Esophagus muscularis mucosa (tissue), 4 donors: Measurements from ENCODE around the gene MOCS3.

Experiments
- EP300 ChIP-seq: sonication (generic); formaldehyde crosslinking; IDR thresholded peaks from one replicate; pipeline ENCODE4 v1.6.1; 2017; ENCODE audit warnings: antibody characterized with exemption
- POLR2A ChIP-seq: fragments of 450-650 bp; IDR thresholded peaks from one replicate; pipeline ENCODE4 v1.6.1; 2017; ENCODE audit warnings: antibody characterized with exemption, moderate library complexity, mild to moderate bottlenecking, low read depth
- TF ChIP-seq, protein P1 (sequence below), 3 experiments: fragments of 200-600 bp in 2 of 3; fragments of 450-650 bp in 1 of 3; sonication (generic) in 2 of 3; IDR thresholded peaks; one replicate each; pipeline ENCODE4 v1.5.1; 2017 to 2019; ENCODE audit warnings: antibody characterized with exemption in 3 of 3, mild to moderate bottlenecking in 2 of 3, moderate library complexity in 1 of 3

DNA sequence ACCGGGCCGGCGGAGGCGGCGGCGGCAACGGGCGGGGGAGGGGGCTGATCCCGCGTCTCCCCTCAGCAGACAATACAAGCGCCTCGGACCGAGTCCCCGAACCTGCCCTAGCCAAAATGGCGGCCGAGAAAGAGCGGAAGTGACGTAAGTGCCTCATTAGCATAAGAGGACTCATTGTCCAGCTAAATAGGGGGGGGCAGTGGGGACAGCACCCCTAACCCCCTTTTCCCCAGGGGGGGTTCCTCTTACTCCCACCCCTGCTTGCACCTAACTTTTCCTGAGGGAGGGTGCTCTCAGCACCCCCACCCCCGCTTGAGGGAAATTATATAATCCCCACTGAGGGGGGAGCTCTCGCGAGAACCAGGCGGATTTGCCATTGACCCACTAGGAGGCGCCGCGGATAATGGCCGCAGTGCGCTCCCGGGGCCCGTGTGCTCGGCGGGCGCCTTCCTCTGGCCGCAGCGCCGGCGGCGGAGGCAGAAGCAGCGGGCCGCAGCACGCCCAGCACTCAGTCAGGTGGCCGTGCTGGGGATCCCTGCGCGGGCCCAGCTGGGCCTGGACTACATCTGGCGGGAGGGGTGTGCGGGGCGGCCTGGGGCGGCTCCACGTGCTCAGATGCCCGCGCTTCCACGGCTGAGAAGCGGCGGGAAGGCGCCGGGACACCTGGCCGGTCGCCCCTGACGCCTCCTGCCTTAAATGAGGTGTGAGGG, 27.2 kb upstream of the MOCS3 start, which contains the start of gene ADNP:
- TF ChIP-seq, protein P1, sequence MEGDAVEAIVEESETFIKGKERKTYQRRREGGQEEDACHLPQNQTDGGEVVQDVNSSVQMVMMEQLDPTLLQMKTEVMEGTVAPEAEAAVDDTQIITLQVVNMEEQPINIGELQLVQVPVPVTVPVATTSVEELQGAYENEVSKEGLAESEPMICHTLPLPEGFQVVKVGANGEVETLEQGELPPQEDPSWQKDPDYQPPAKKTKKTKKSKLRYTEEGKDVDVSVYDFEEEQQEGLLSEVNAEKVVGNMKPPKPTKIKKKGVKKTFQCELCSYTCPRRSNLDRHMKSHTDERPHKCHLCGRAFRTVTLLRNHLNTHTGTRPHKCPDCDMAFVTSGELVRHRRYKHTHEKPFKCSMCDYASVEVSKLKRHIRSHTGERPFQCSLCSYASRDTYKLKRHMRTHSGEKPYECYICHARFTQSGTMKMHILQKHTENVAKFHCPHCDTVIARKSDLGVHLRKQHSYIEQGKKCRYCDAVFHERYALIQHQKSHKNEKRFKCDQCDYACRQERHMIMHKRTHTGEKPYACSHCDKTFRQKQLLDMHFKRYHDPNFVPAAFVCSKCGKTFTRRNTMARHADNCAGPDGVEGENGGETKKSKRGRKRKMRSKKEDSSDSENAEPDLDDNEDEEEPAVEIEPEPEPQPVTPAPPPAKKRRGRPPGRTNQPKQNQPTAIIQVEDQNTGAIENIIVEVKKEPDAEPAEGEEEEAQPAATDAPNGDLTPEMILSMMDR (IDR thresholded peaks at IDR 0.05): peak; percentile 67 to 75 (median 69)
- TF ChIP-seq POLR2A: peak; percentile 44
- TF ChIP-seq EP300: no peak
